Osteocyte (in vitro differentiated cells): ENCODE measurements around the gene DNLZ. TPM values are rescaled to one million over a fixed set of nuclear protein-coding genes. Genes with fewer than 3 reads are reported as not detected.

Experiments
- DNase-seq: peaks from one replicate; pipeline ENCODE4 v3.0.0; 2021; ENCODE audit warnings: mixed read lengths; ENCODE audit not compliant: unreplicated experiment; ENCODE audit errors: extremely low spot score
- H3K27ac Mint-ChIP-seq: one replicate; pipeline ENCODE4 v1.8.0; 2021; ENCODE audit warnings: mild to moderate bottlenecking, mixed read lengths; ENCODE audit not compliant: unreplicated experiment
- H3K27me3 Mint-ChIP-seq: one replicate; pipeline ENCODE4 v1.8.0; 2021; ENCODE audit warnings: mixed read lengths; ENCODE audit not compliant: unreplicated experiment
- H3K36me3 Mint-ChIP-seq: one replicate; pipeline ENCODE4 v1.8.0; 2021; ENCODE audit warnings: mixed read lengths; ENCODE audit not compliant: unreplicated experiment
- H3K4me1 Mint-ChIP-seq: one replicate; pipeline ENCODE4 v1.8.0; 2021; ENCODE audit warnings: mixed read lengths; ENCODE audit not compliant: unreplicated experiment
- H3K4me3 Mint-ChIP-seq: one replicate; pipeline ENCODE4 v1.8.0; 2021; ENCODE audit warnings: mild to moderate bottlenecking, moderate library complexity, mixed read lengths; ENCODE audit not compliant: unreplicated experiment
- H3K9me3 Mint-ChIP-seq: one replicate; pipeline ENCODE4 v1.8.0; 2021; ENCODE audit warnings: mixed read lengths; ENCODE audit not compliant: unreplicated experiment
- total RNA-seq: library from RNA; stranded (reverse); gene quantifications from 2 replicates; pipeline ENCODE4 v1.2.1, GENCODE V29; 2021
- TF ChIP-seq, protein P1 (sequence below): fragments of 200-600 bp; sonication (generic); IDR thresholded peaks from 2 replicates; pipeline ENCODE4 v1.5.0; 2021; ENCODE audit warnings: antibody characterized with exemption, mild to moderate bottlenecking, moderate library complexity

The DNLZ gene
- total RNA-seq, 1 donor from 2014 or later: 17.6 TPM

GRCh38 chr9:136363949-136364748, 605 bp upstream of the DNLZ start:
- DNase-seq: no peak
- H3K9me3 Mint-ChIP-seq: no peaks in the 10 kb centered on the region
- H3K4me3 Mint-ChIP-seq: no peak overlapping the region
- TF ChIP-seq, protein P1, sequence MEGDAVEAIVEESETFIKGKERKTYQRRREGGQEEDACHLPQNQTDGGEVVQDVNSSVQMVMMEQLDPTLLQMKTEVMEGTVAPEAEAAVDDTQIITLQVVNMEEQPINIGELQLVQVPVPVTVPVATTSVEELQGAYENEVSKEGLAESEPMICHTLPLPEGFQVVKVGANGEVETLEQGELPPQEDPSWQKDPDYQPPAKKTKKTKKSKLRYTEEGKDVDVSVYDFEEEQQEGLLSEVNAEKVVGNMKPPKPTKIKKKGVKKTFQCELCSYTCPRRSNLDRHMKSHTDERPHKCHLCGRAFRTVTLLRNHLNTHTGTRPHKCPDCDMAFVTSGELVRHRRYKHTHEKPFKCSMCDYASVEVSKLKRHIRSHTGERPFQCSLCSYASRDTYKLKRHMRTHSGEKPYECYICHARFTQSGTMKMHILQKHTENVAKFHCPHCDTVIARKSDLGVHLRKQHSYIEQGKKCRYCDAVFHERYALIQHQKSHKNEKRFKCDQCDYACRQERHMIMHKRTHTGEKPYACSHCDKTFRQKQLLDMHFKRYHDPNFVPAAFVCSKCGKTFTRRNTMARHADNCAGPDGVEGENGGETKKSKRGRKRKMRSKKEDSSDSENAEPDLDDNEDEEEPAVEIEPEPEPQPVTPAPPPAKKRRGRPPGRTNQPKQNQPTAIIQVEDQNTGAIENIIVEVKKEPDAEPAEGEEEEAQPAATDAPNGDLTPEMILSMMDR: no peak
- H3K27ac Mint-ChIP-seq: no peak overlapping the region
- peaks cover 2% of the 10 kb centered on the region for H3K4me1 Mint-ChIP-seq
- H3K36me3 Mint-ChIP-seq: no peaks in the 10 kb centered on the region
- H3K27me3 Mint-ChIP-seq: no peaks in the 10 kb centered on the region

GRCh38 chr9:136362450-136362784, 1.1 kb downstream of the DNLZ start:
- Mint-ChIP-seq H3K9me3 (no peaks in the 10 kb centered on the region), H3K27me3 (no peaks in the 10 kb centered on the region), H3K4me1 (peaks cover 2% of the 10 kb centered on the region), H3K27ac (no peak overlapping the region), H3K4me3 (no peak overlapping the region), H3K36me3 (no peaks in the 10 kb centered on the region)
- TF ChIP-seq, protein P1: no peak
- no peak for DNase-seq

GRCh38 chr9:136361754-136362449, 1.6 kb downstream of the DNLZ start:
- no peaks in the 10 kb centered on the region for H3K27me3 Mint-ChIP-seq
- no peaks in the 10 kb centered on the region for H3K36me3 Mint-ChIP-seq
- no peak for DNase-seq
- H3K4me3 Mint-ChIP-seq: no peak overlapping the region
- no peak overlapping the region for H3K27ac Mint-ChIP-seq
- no peaks in the 10 kb centered on the region for H3K9me3 Mint-ChIP-seq
- TF ChIP-seq, protein P1: no peak
- peaks cover 2% of the 10 kb centered on the region for H3K4me1 Mint-ChIP-seq

GRCh38 chr9:136361047-136361753, 2.3 kb downstream of the DNLZ start:
- no peak overlapping the region for H3K4me3 Mint-ChIP-seq
- no peak for DNase-seq
- TF ChIP-seq, protein P1: no peak
- H3K36me3 Mint-ChIP-seq: no peaks in the 10 kb centered on the region
- no peaks in the 10 kb centered on the region for H3K27me3 Mint-ChIP-seq
- H3K27ac Mint-ChIP-seq: no peak overlapping the region
- H3K9me3 Mint-ChIP-seq: no peaks in the 10 kb centered on the region
- peaks cover 2% of the 10 kb centered on the region for H3K4me1 Mint-ChIP-seq
